ENCODE results near the gene MUTYH. TPM values are rescaled to one million over a fixed set of nuclear protein-coding genes. Genes with fewer than 3 reads are reported as not detected.

MUTYH gene
- total RNA-seq, 1 experiment from 2014 or later = 53.2 TPM

- H3F3A ChIP-seq (ENCODE audit: insufficient read depth, low read depth) = no peaks in the 10 kb centered on the region
- DNase-seq = no peak
- H3K4me1 ChIP-seq (replicated peaks; ENCODE audit: insufficient read depth) = no peaks in the 10 kb centered on the region
- H3K79me2 ChIP-seq (ENCODE audit: low read depth) = no peaks in the 10 kb centered on the region
- ChIA-PET POLR2A (ENCODE audit: unreplicated experiment) (interaction anchor here (0.6 kb wide), 1 partner anchor 35 kb away, joined by 4 read pairs; the partner anchor contains the start of genes MUTYH and TOE1), CTCF (interaction anchor here (0.6 to 0.7 kb wide), 2 partner anchors 82 to 147 kb away, joined by 7 to 8 read pairs; partner anchors contain the start of gene PRDX1)
- H2AFZ ChIP-seq = no peak overlapping the region
- BruUV-seq (replicated peaks) = no TSS peak
- intact Hi-C loops (cut with micrococcal nuclease; ENCODE audit: unreplicated experiment) = no loop called here
- no peak overlapping the region for H3K4me3 ChIP-seq
- no peak overlapping the region for H3K27ac ChIP-seq
- H3K9me2 ChIP-seq (ENCODE audit: insufficient read depth) = no peaks in the 10 kb centered on the region
- no peaks in the 10 kb centered on the region for H3K27me3 ChIP-seq (ENCODE audit: insufficient read depth, low read depth)
- H4K20me1 ChIP-seq (ENCODE audit: insufficient read depth) = no peaks in the 10 kb centered on the region
- TF ChIP-seq CTCF (conservative IDR thresholded peaks at IDR 0.05) (no peak; the same call in 1 of the 2 replicates), EZH2 (IDR thresholded peaks at IDR 0.05; ENCODE audit: low read depth) (no peak)
- H3K36me3 ChIP-seq (ENCODE audit: low read depth) = no peaks in the 10 kb centered on the region
- H3K9me3 ChIP-seq (ENCODE audit: insufficient read depth, low read depth) = no peaks in the 10 kb centered on the region
- no peak overlapping the region for H3K4me2 ChIP-seq
Observed at GRCh38 chr1:45375104-45376090, 35.2 kb upstream of the MUTYH start.

- Histone ChIP-seq H4K20me1 (ENCODE audit: insufficient read depth) (no peaks in the 10 kb centered on the region), H3K36me3 (ENCODE audit: low read depth) (no peaks in the 10 kb centered on the region), H3K4me1 (replicated peaks; ENCODE audit: insufficient read depth) (no peaks in the 10 kb centered on the region), H3K4me3 (no peak overlapping the region), H3K4me2 (no peak overlapping the region), H2AFZ (no peak overlapping the region), H3F3A (ENCODE audit: insufficient read depth, low read depth) (no peaks in the 10 kb centered on the region), H3K9me3 (ENCODE audit: insufficient read depth, low read depth) (no peaks in the 10 kb centered on the region), H3K9me2 (ENCODE audit: insufficient read depth) (no peaks in the 10 kb centered on the region), H3K27ac (no peak overlapping the region), H3K79me2 (ENCODE audit: low read depth) (no peaks in the 10 kb centered on the region), H3K27me3 (ENCODE audit: insufficient read depth, low read depth) (no peaks in the 10 kb centered on the region)
- ChIA-PET POLR2A (ENCODE audit: unreplicated experiment) (interaction anchor here (0.6 kb wide), 1 partner anchor 382 kb away, joined by 4 read pairs; no protein-coding TSS in a partner anchor), CTCF (no interaction called here)
- TF ChIP-seq EZH2 (IDR thresholded peaks at IDR 0.05; ENCODE audit: low read depth) = no peak
- TF ChIP-seq CTCF (conservative IDR thresholded peaks at IDR 0.05) = no peak
- no peak for DNase-seq
- no TSS peak for BruUV-seq (replicated peaks)
- intact Hi-C loops (cut with micrococcal nuclease; ENCODE audit: unreplicated experiment) = no loop called here
Observed at GRCh38 chr1:45373573-45373972, 33.3 kb upstream of the MUTYH start.

GRCh38 chr1:45370575-45370974 is 30.3 kb upstream of the MUTYH start:
- Histone ChIP-seq H3K36me3 (ENCODE audit: low read depth) (no peaks in the 10 kb centered on the region), H3F3A (ENCODE audit: insufficient read depth, low read depth) (no peaks in the 10 kb centered on the region), H3K4me2 (no peak overlapping the region), H3K9me2 (ENCODE audit: insufficient read depth) (no peaks in the 10 kb centered on the region), H3K9me3 (ENCODE audit: insufficient read depth, low read depth) (no peaks in the 10 kb centered on the region), H3K79me2 (ENCODE audit: low read depth) (no peaks in the 10 kb centered on the region), H3K27me3 (ENCODE audit: insufficient read depth, low read depth) (no peaks in the 10 kb centered on the region), H4K20me1 (ENCODE audit: insufficient read depth) (no peaks in the 10 kb centered on the region), H3K4me1 (replicated peaks; ENCODE audit: insufficient read depth) (no peaks in the 10 kb centered on the region), H2AFZ (no peak overlapping the region), H3K27ac (no peak overlapping the region), H3K4me3 (no peak overlapping the region)
- TF ChIP-seq CTCF (conservative IDR thresholded peaks at IDR 0.05) (no peak), EZH2 (IDR thresholded peaks at IDR 0.05; ENCODE audit: low read depth) (no peak)
- BruUV-seq (replicated peaks) = no TSS peak
- CTCF ChIA-PET = no interaction called here
- no peak for DNase-seq
- intact Hi-C loops (cut with micrococcal nuclease; ENCODE audit: unreplicated experiment) = no loop called here
- POLR2A ChIA-PET (ENCODE audit: unreplicated experiment) = no interaction called here

Measured in PC-9 (cell line).